H9 (cell line): Measurements from ENCODE around the gene DIP2C. TPM values are rescaled to one million over a fixed set of nuclear protein-coding genes. Genes with fewer than 3 reads are reported as not detected.

Experiments used
- DNase-seq: peaks from one replicate; pipeline ENCODE4 v3.0.0-alpha.2; 2017
- H2AFZ ChIP-seq: one replicate; pipeline ENCODE4 v1.6.1; 2013; ENCODE audit warnings: mild to moderate bottlenecking, low read length, control low read depth, moderate library complexity
- H2AK5ac ChIP-seq: 2 replicates; pipeline ENCODE4 v1.6.1; 2013; ENCODE audit warnings: low read length, control low read depth, mixed read lengths; ENCODE audit not compliant: insufficient read length
- H2BK120ac ChIP-seq: one replicate; pipeline ENCODE4 v1.6.1; 2013; ENCODE audit warnings: low read depth, mild to moderate bottlenecking, low read length, control low read depth, inconsistent platforms; ENCODE audit not compliant: poor library complexity, severe bottlenecking
- H2BK12ac ChIP-seq: 2 replicates; pipeline ENCODE4 v1.6.1; 2013; ENCODE audit warnings: low read length, control low read depth, mixed read lengths, low read depth; ENCODE audit not compliant: insufficient read length
- H2BK15ac ChIP-seq: 2 replicates; pipeline ENCODE4 v1.6.1; 2013; ENCODE audit warnings: low read depth, low read length, control low read depth
- H2BK20ac ChIP-seq: one replicate; pipeline ENCODE4 v1.6.1; 2013; ENCODE audit warnings: low read depth, mild to moderate bottlenecking, low read length, control low read depth, inconsistent platforms; ENCODE audit not compliant: poor library complexity, severe bottlenecking
- H2BK5ac ChIP-seq: 2 replicates; pipeline ENCODE4 v1.6.1; 2013; ENCODE audit warnings: low read length, control low read depth, mixed read lengths; ENCODE audit not compliant: insufficient read length
- H3K14ac ChIP-seq: 2 replicates; pipeline ENCODE4 v1.6.1; 2013; ENCODE audit warnings: low read length, control low read depth; ENCODE audit not compliant: insufficient read depth
- H3K18ac ChIP-seq: 2 replicates; pipeline ENCODE4 v1.6.1; 2013; ENCODE audit warnings: low read depth, mild to moderate bottlenecking, mixed read lengths, low read length, control low read depth; ENCODE audit not compliant: insufficient read length
- H3K23ac ChIP-seq: 2 replicates; pipeline ENCODE4 v1.6.1; 2013; ENCODE audit warnings: low read length, control low read depth, mixed read lengths, low read depth; ENCODE audit not compliant: insufficient read length
- H3K23me2 ChIP-seq: 2 replicates; pipeline ENCODE4 v1.6.1; 2013; ENCODE audit warnings: low read depth, mild to moderate bottlenecking, mixed read lengths, low read length, control low read depth; ENCODE audit not compliant: insufficient read length, poor library complexity, severe bottlenecking
- H3K27ac ChIP-seq: 2 replicates; pipeline ENCODE4 v1.5.1; 2013; ENCODE audit warnings: low read length, control low read depth, mixed read lengths, low read depth; ENCODE audit not compliant: insufficient read length
- H3K27me3 ChIP-seq: 2 replicates; pipeline ENCODE4 v1.6.1; 2013; ENCODE audit warnings: low read length, control low read depth, inconsistent platforms; ENCODE audit not compliant: insufficient read depth
- H3K4ac ChIP-seq: 2 replicates; pipeline ENCODE4 v1.6.1; 2013; ENCODE audit warnings: low read depth, mild to moderate bottlenecking, control low read depth, inconsistent platforms, low read length, moderate library complexity
- H3K4me1 ChIP-seq: 2 replicates; pipeline ENCODE4 v1.6.1; 2013; ENCODE audit warnings: low read length, control low read depth, inconsistent platforms; ENCODE audit not compliant: insufficient read depth
- H3K4me2 ChIP-seq: 2 replicates; pipeline ENCODE4 v1.6.1; 2013; ENCODE audit warnings: low read length, control low read depth, mixed read lengths; ENCODE audit not compliant: insufficient read length, insufficient read depth
- H3K56ac ChIP-seq: 2 replicates; pipeline ENCODE4 v1.6.1; 2013; ENCODE audit warnings: low read depth, mild to moderate bottlenecking, mixed read lengths, low read length, control low read depth; ENCODE audit not compliant: insufficient read length
- H3K79me1 ChIP-seq: 2 replicates; pipeline ENCODE4 v1.6.1; 2013; ENCODE audit warnings: low read depth, mild to moderate bottlenecking, moderate library complexity, low read length, control low read depth, inconsistent platforms; ENCODE audit not compliant: insufficient read depth, poor library complexity, severe bottlenecking
- H3K79me2 ChIP-seq: 2 replicates; pipeline ENCODE4 v1.6.1; 2013; ENCODE audit warnings: low read length, control low read depth, inconsistent platforms; ENCODE audit not compliant: insufficient read depth
- H3K9ac ChIP-seq: 2 replicates; pipeline ENCODE4 v1.6.1; 2013; ENCODE audit warnings: low read length, control low read depth, mixed read lengths; ENCODE audit not compliant: insufficient read length; ENCODE audit errors: extremely low read depth
- H3K9me3 ChIP-seq: one replicate; pipeline ENCODE4 v1.6.1; 2013; ENCODE audit warnings: low read depth, low read length, inconsistent platforms; ENCODE audit not compliant: control insufficient read depth
- H3T11ph ChIP-seq: one replicate; pipeline ENCODE4 v1.6.1; 2013; ENCODE audit warnings: mild to moderate bottlenecking, low read length, control low read depth, inconsistent platforms
- H4K20me1 ChIP-seq: one replicate; pipeline ENCODE4 v1.6.1; 2013; ENCODE audit not compliant: control insufficient read depth, insufficient read length, insufficient read depth
- H4K5ac ChIP-seq: 2 replicates; pipeline ENCODE4 v1.6.1; 2013; ENCODE audit warnings: low read depth, mild to moderate bottlenecking, mixed read lengths, low read length, control low read depth; ENCODE audit not compliant: insufficient read length
- H4K8ac ChIP-seq: replicated peaks from 2 replicates; pipeline ENCODE4 v1.6.1; 2013; ENCODE audit warnings: low read length, control low read depth, mixed read lengths, low read depth; ENCODE audit not compliant: insufficient read length
- H4K91ac ChIP-seq: 2 replicates; pipeline ENCODE4 v1.6.1; 2013; ENCODE audit warnings: low read depth, mild to moderate bottlenecking, moderate library complexity, mixed read lengths, low read length, control low read depth; ENCODE audit not compliant: insufficient read length
- H3K27ac Mint-ChIP-seq, 3 experiments: 2 replicates in 2 of 3; 3 replicates in 1 of 3; pipeline ENCODE4 v1.8.0; 2020 to 2021; ENCODE audit warnings: mixed read lengths in 3 of 3, mild to moderate bottlenecking in 1 of 3, moderate library complexity in 1 of 3
- H3K27me3 Mint-ChIP-seq: 2 replicates; pipeline ENCODE4 v1.8.0; 2021; ENCODE audit warnings: low read depth, mild to moderate bottlenecking, moderate library complexity, mixed read lengths
- H3K36me3 Mint-ChIP-seq, 3 experiments: 2 replicates in 2 of 3; 3 replicates in 1 of 3; pipeline ENCODE4 v1.8.0; 2020 to 2021; ENCODE audit warnings: low read depth in 3 of 3, mixed read lengths in 3 of 3; ENCODE audit not compliant: insufficient read depth in 1 of 3
- H3K4me1 Mint-ChIP-seq, 2 experiments: 2 replicates each; pipeline ENCODE4 v1.8.0; 2020; ENCODE audit warnings: mixed read lengths in 2 of 2
- H3K4me3 Mint-ChIP-seq, 2 experiments: 2 replicates in 1 of 2; 3 replicates in 1 of 2; pipeline ENCODE4 v1.8.0; 2020 to 2021; ENCODE audit warnings: mild to moderate bottlenecking in 2 of 2, mixed read lengths in 2 of 2, moderate library complexity in 1 of 2
- H3K9me3 Mint-ChIP-seq, 2 experiments: 2 replicates in 1 of 2; 3 replicates in 1 of 2; pipeline ENCODE4 v1.8.0; 2020; ENCODE audit warnings: mild to moderate bottlenecking in 2 of 2, mixed read lengths in 2 of 2, moderate library complexity in 1 of 2
- WGBS: extraction: QIAGEN DNeasy Blood & Tissue Kit; methylation state at CpG from one replicate; pipeline ENCODE4 v1.1.7; 2013; ENCODE audit warnings: missing lambda C conversion rate, low lambda C conversion rate, mixed read lengths; ENCODE audit not compliant: insufficient read length; ENCODE audit errors: extremely low coverage; 5-methylcytosine and 5-hydroxymethylcytosine counted together
- total RNA-seq: library from RNA; stranded (reverse); gene quantifications from 2 replicates; pipeline ENCODE4 v1.2.1, GENCODE V29; 2021
- TF ChIP-seq, protein P1 (sequence below): fragments of 200-600 bp; sonication (generic); conservative IDR thresholded peaks from 3 replicates; pipeline ENCODE4 v1.8.0; 2021; ENCODE audit warnings: antibody characterized with exemption, mild to moderate bottlenecking

DIP2C gene
- total RNA-seq, 1 experiment from 2014 or later: 7.9 TPM

DNA sequence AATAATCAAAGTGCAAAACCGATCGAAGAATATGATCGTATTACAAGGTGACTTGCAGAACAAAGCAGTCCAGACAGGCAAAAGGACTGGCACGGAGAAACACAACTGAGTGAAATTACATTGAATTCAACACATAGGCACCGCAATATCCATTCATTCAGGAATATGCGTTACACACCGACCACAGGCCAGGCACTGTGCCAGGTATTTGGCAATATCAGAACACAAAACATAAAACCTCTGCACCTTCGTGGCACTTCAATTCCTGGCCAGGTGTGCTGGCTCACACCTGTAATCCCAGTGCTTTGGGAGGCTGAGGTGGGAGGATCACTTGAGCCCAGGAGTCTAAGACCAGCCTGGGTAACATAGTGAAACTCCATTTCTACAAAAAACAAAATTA is 187.9 kb downstream of the DIP2C start:
- DNase-seq: no peak
- Histone ChIP-seq H3K23ac (no peak overlapping the region), H4K91ac (no peak overlapping the region), H2BK12ac (no peak overlapping the region), H4K20me1 (peaks cover 3% of the 10 kb centered on the region), H3K9ac (no peak overlapping the region), H2AFZ (no peak overlapping the region), H3K27me3 (peaks cover 28% of the 10 kb centered on the region), H3K4ac (no peak overlapping the region), H2BK15ac (no peak overlapping the region), H3K14ac (no peak overlapping the region), H2BK20ac (no peak overlapping the region), H3K9me3 (no peaks in the 10 kb centered on the region), H2AK5ac (no peak overlapping the region), H3K23me2 (no peaks in the 10 kb centered on the region), H3T11ph (no peak overlapping the region), H3K4me2 (no peak overlapping the region), H3K79me1 (no peaks in the 10 kb centered on the region), H3K79me2 (no peaks in the 10 kb centered on the region), H3K4me1 (no peaks in the 10 kb centered on the region), H3K18ac (no peak overlapping the region), H4K5ac (no peak overlapping the region), H4K8ac (no peak overlapping the region), H2BK5ac (no peak overlapping the region), H3K56ac (no peak overlapping the region), H3K27ac (no peak overlapping the region), H2BK120ac (no peak overlapping the region)
- Mint-ChIP-seq H3K36me3 (no peaks in the 10 kb centered on the region; a peak in 1 of 7 replicates), H3K27ac (no peak overlapping the region), H3K4me3 (no peak overlapping the region), H3K27me3 (peaks cover 86% of the 10 kb centered on the region), H3K9me3 (no peaks in the 10 kb centered on the region; a peak in 1 of 5 replicates), H3K4me1 (peaks cover 11 to 12% of the 10 kb centered on the region in 2 experiments)
- TF ChIP-seq, protein P1, sequence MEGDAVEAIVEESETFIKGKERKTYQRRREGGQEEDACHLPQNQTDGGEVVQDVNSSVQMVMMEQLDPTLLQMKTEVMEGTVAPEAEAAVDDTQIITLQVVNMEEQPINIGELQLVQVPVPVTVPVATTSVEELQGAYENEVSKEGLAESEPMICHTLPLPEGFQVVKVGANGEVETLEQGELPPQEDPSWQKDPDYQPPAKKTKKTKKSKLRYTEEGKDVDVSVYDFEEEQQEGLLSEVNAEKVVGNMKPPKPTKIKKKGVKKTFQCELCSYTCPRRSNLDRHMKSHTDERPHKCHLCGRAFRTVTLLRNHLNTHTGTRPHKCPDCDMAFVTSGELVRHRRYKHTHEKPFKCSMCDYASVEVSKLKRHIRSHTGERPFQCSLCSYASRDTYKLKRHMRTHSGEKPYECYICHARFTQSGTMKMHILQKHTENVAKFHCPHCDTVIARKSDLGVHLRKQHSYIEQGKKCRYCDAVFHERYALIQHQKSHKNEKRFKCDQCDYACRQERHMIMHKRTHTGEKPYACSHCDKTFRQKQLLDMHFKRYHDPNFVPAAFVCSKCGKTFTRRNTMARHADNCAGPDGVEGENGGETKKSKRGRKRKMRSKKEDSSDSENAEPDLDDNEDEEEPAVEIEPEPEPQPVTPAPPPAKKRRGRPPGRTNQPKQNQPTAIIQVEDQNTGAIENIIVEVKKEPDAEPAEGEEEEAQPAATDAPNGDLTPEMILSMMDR: no peak
- no CpG with 5 or more reads among the region's 8 CpGs for WGBS
